Measurements from ENCODE around the gene DIDO1. TPM values are rescaled to one million over a fixed set of nuclear protein-coding genes. Genes with fewer than 3 reads are reported as not detected.

The DIDO1 gene
- total and polyA plus RNA-seq, 7 donors: 10.4 to 70.6 (median 48.7) TPM

DNA sequence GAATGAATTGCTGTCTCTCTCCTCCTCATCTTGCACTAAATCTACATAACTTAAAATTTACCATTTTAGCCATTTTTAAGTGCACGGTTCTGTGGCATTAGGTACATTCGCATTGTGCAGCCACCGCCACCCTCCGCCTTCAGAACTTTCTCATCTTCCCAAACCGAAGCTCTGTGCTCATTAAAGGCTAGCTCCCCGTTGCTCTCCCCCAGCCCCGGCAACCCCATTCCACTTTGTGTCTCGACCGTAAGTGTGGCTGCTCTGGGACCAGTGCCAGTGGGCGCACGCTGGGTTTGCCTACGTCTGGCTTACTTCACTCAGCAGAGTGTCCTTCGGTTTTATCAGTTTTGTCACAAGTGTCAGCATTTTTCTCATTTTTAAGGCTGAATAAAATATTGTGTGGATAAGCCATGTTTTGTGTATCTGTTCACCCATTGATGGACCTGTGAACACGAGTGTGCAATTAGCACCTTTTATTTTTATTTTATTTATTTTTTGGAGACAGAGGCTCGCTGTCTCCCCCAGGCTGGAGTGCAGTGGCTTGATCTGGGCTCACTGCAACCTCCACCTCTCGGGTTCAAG lies 43.0 kb upstream of the DIDO1 start:
- no peak for TF ChIP-seq EP300 (IDR thresholded peaks at IDR 0.05)
- TF ChIP-seq POLR2AphosphoS5 (IDR thresholded peaks at IDR 0.05): no peak
- no peak for TF ChIP-seq POLR2A (IDR thresholded peaks at IDR 0.05)
- no peak for TF ChIP-seq CTCF (IDR thresholded peaks at IDR 0.05)
- Histone ChIP-seq H3K27ac (no peak overlapping the region), H3K36me3 (peaks cover 0 to 2% (median under 1%) of the 10 kb centered on the region in 4 donors), H3K9me3 (no peaks in the 10 kb centered on the region), H3K27me3 (peaks cover 26 to 46% (median 38%) of the 10 kb centered on the region in 3 donors), H3K4me3 (no peak overlapping the region), H3K4me1 (peaks cover 0 to 11% (median 10%) of the 10 kb centered on the region in 4 donors)
- DNase-seq: no peak
- intact Hi-C loops (cut with DNase I): no loop called here
- 41 to 65% methylated on average over 16 of the region's 16 CpGs for WGBS, 2 donors

- Histone ChIP-seq H3K4me1 (peaks cover 0 to 11% (median 10%) of the 10 kb centered on the region in 4 donors), H3K9me3 (no peaks in the 10 kb centered on the region), H3K27ac (no peak overlapping the region), H3K27me3 (peaks cover 22 to 39% (median 31%) of the 10 kb centered on the region in 3 donors), H3K4me3 (no peak overlapping the region), H3K36me3 (peaks cover 0 to 9% (median 3%) of the 10 kb centered on the region in 4 donors)
- TF ChIP-seq POLR2AphosphoS5 (IDR thresholded peaks at IDR 0.05) (no peak), EP300 (IDR thresholded peaks at IDR 0.05) (no peak), CTCF (IDR thresholded peaks at IDR 0.05) (no peak), POLR2A (IDR thresholded peaks at IDR 0.05) (no peak)
- 60 to 79% methylated on average over 21 of the region's 21 CpGs for WGBS, 2 donors
- no peak for DNase-seq
- intact Hi-C loops (cut with DNase I): no loop called here
Observed at GRCh38 chr20:62968378-62969178, 42.3 kb upstream of the DIDO1 start.

- Histone ChIP-seq H3K36me3 (peaks cover 0 to 12% (median 3%) of the 10 kb centered on the region in 4 donors), H3K4me3 (no peak overlapping the region), H3K27ac (no peak overlapping the region), H3K27me3 (peaks cover 15 to 32% (median 23%) of the 10 kb centered on the region in 3 donors), H3K4me1 (peaks cover 0 to 5% (median 4%) of the 10 kb centered on the region in 4 donors), H3K9me3 (no peaks in the 10 kb centered on the region)
- intact Hi-C loops (cut with DNase I): no loop called here
- no peak for DNase-seq
- WGBS, 2 donors: 90 to 94% methylated on average over 27 of the region's 27 CpGs
- no peak for TF ChIP-seq POLR2A (IDR thresholded peaks at IDR 0.05)
- no peak for TF ChIP-seq EP300 (IDR thresholded peaks at IDR 0.05)
- TF ChIP-seq POLR2AphosphoS5 (IDR thresholded peaks at IDR 0.05): no peak
- no peak for TF ChIP-seq CTCF (IDR thresholded peaks at IDR 0.05)
Observed at GRCh38 chr20:62967628-62968351, 41.5 kb upstream of the DIDO1 start.

GRCh38 chr20:62967149-62967501 lies 40.8 kb upstream of the DIDO1 start:
- intact Hi-C loops (cut with DNase I): no loop called here
- Histone ChIP-seq H3K9me3 (no peaks in the 10 kb centered on the region), H3K36me3 (peaks cover 0 to 12% (median 3%) of the 10 kb centered on the region in 4 donors), H3K27ac (no peak overlapping the region), H3K27me3 (peaks cover 11 to 25% (median 19%) of the 10 kb centered on the region in 3 donors), H3K4me1 (no peaks in the 10 kb centered on the region), H3K4me3 (no peak overlapping the region)
- DNase-seq: no peak
- 84 to 92% methylated on average over 6 of the region's 6 CpGs for WGBS, 2 donors
- no peak for TF ChIP-seq POLR2A (IDR thresholded peaks at IDR 0.05)
- TF ChIP-seq EP300 (IDR thresholded peaks at IDR 0.05): no peak
- no peak for TF ChIP-seq POLR2AphosphoS5 (IDR thresholded peaks at IDR 0.05)
- TF ChIP-seq CTCF (IDR thresholded peaks at IDR 0.05): no peak
